Measurements from ENCODE around the gene BTBD1.
"Not testable (repeated sequence)": the region's sequence is repeated elsewhere in the genome, so short reads cannot be mapped to it uniquely, and the experiment has no call there.

BTBD1 gene

GRCh38 chr15:83053151-83053550 is 13.9 kb downstream of the BTBD1 start:
- DNase-seq = no peak

- DNase-seq = no peak
Observed at GRCh38 chr15:83046558-83047127, 20.4 kb downstream of the BTBD1 start.

GRCh38 chr15:83044156-83044555 is 22.9 kb downstream of the BTBD1 start:
- no peak for DNase-seq

- DNase-seq = no peak
Observed at GRCh38 chr15:83039206-83039605, 27.8 kb downstream of the BTBD1 start.

- no peak for DNase-seq
Observed at GRCh38 chr15:83036253-83036652, 30.8 kb downstream of the BTBD1 start.

GRCh38 chr15:83031234-83031633 is 35.8 kb downstream of the BTBD1 start:
- DNase-seq = not testable (repeated sequence)

- no peak for DNase-seq
Observed at GRCh38 chr15:83030021-83030420, 37.0 kb downstream of the BTBD1 start.

- DNase-seq = no peak
Observed at GRCh38 chr15:83018436-83018835, 48.6 kb downstream of the BTBD1 start.

GRCh38 chr15:83016906-83017305 is 50.1 kb downstream of the BTBD1 start:
- DNase-seq = no peak

- DNase-seq = no peak
Observed at GRCh38 chr15:83015361-83015760, 51.7 kb downstream of the BTBD1 start.

- peak; percentile 19 for DNase-seq
Observed at GRCh38 chr15:83014205-83014653, 52.8 kb downstream of the BTBD1 start.

- DNase-seq = no peak
Observed at GRCh38 chr15:83012636-83013035, 54.4 kb downstream of the BTBD1 start.

GRCh38 chr15:83012076-83012426 is 55.0 kb downstream of the BTBD1 start:
- no peak for DNase-seq

GRCh38 chr15:83011271-83012075 is 55.6 kb downstream of the BTBD1 start, which contains the start of gene C15orf40:
TSS of gene C15orf40 (minus strand) at chr15:83011639. CDS start at chr15:83011607, 32 bp downstream.
- DNase-seq = peak; percentile 95

- DNase-seq = peak; percentile 88
Observed at GRCh38 chr15:83010709-83011270, 56.3 kb downstream of the BTBD1 start.

- DNase-seq = not testable (repeated sequence)
Observed at GRCh38 chr15:83000672-83001031, 66.4 kb downstream of the BTBD1 start.

- peak; percentile 83 for DNase-seq
Observed at GRCh38 chr15:82999905-83000671, 67.0 kb downstream of the BTBD1 start.

GRCh38 chr15:82999426-82999825 is 67.6 kb downstream of the BTBD1 start:
- no peak for DNase-seq

GRCh38 chr15:82995938-82996337 is 71.1 kb downstream of the BTBD1 start:
- DNase-seq = peak; percentile 32

GRCh38 chr15:82995076-82995475 is 72.0 kb downstream of the BTBD1 start:
- peak; percentile 90 for DNase-seq

- no peak for DNase-seq
Observed at GRCh38 chr15:82993144-82993543, 73.9 kb downstream of the BTBD1 start.

GRCh38 chr15:82992436-82992998 is 74.5 kb downstream of the BTBD1 start:
- DNase-seq = peak; percentile 30

- no peak for DNase-seq
Observed at GRCh38 chr15:82986442-82986780, 80.6 kb downstream of the BTBD1 start.
